ENCODE data around the gene TTLL11.

The TTLL11 gene

GRCh38 chr9:121868626-121869025, 224.5 kb downstream of the TTLL11 start:
- H3K27ac ChIP-seq (ENCODE audit: poor library complexity, severe bottlenecking) = no peak overlapping the region
- H3K36me3 ChIP-seq (ENCODE audit: low read depth) = peaks cover 6% of the 10 kb centered on the region

GRCh38 chr9:121866927-121867326, 226.2 kb downstream of the TTLL11 start:
- Histone ChIP-seq H3K4me1 (ENCODE audit: insufficient read depth, poor library complexity, severe bottlenecking) (no peaks in the 10 kb centered on the region), H3K4me3 (ENCODE audit: severe bottlenecking) (no peak overlapping the region)
- no peak for TF ChIP-seq CTCF (IDR thresholded peaks at IDR 0.05; ENCODE audit: poor library complexity, severe bottlenecking)

More at GRCh38 chr9:121868626-121869025, 224.5 kb downstream of the TTLL11 start:
- no peaks in the 10 kb centered on the region for H3K9me3 ChIP-seq (ENCODE audit: severe bottlenecking)
- no peaks in the 10 kb centered on the region for H3K4me1 ChIP-seq (ENCODE audit: insufficient read depth, poor library complexity, severe bottlenecking)
- no peak overlapping the region for H3K4me3 ChIP-seq (ENCODE audit: severe bottlenecking)
- no peak for TF ChIP-seq CTCF (IDR thresholded peaks at IDR 0.05; ENCODE audit: poor library complexity, severe bottlenecking)
- H3K27me3 ChIP-seq (ENCODE audit: insufficient read depth, poor library complexity, severe bottlenecking) = no peaks in the 10 kb centered on the region
- ATAC-seq (ENCODE audit: low read depth) = no peak
- no peak for DNase-seq (ENCODE audit: low spot score)

GRCh38 chr9:121865884-121866283, 227.2 kb downstream of the TTLL11 start:
- Histone ChIP-seq H3K9me3 (ENCODE audit: severe bottlenecking) (no peaks in the 10 kb centered on the region), H3K4me1 (ENCODE audit: insufficient read depth, poor library complexity, severe bottlenecking) (no peaks in the 10 kb centered on the region), H3K4me3 (ENCODE audit: severe bottlenecking) (no peak overlapping the region), H3K36me3 (ENCODE audit: low read depth) (peaks cover 6% of the 10 kb centered on the region), H3K27me3 (ENCODE audit: insufficient read depth, poor library complexity, severe bottlenecking) (no peaks in the 10 kb centered on the region), H3K27ac (ENCODE audit: poor library complexity, severe bottlenecking) (no peak overlapping the region)
- DNase-seq (ENCODE audit: low spot score) (no peak), ATAC-seq (ENCODE audit: low read depth) (no peak)
- no peak for TF ChIP-seq CTCF (IDR thresholded peaks at IDR 0.05; ENCODE audit: poor library complexity, severe bottlenecking)

More at GRCh38 chr9:121866927-121867326, 226.2 kb downstream of the TTLL11 start:
- DNase-seq (ENCODE audit: low spot score) = no peak
- H3K27ac ChIP-seq (ENCODE audit: poor library complexity, severe bottlenecking) = no peak overlapping the region
- no peaks in the 10 kb centered on the region for H3K27me3 ChIP-seq (ENCODE audit: insufficient read depth, poor library complexity, severe bottlenecking)
- no peaks in the 10 kb centered on the region for H3K9me3 ChIP-seq (ENCODE audit: severe bottlenecking)
- peaks cover 6% of the 10 kb centered on the region for H3K36me3 ChIP-seq (ENCODE audit: low read depth)
- no peak for ATAC-seq (ENCODE audit: low read depth)

GRCh38 chr9:121865060-121865459, 228.0 kb downstream of the TTLL11 start:
- H3K27ac ChIP-seq (ENCODE audit: poor library complexity, severe bottlenecking) = no peak overlapping the region
- no peaks in the 10 kb centered on the region for H3K9me3 ChIP-seq (ENCODE audit: severe bottlenecking)
- DNase-seq (ENCODE audit: low spot score) (no peak), ATAC-seq (ENCODE audit: low read depth) (no peak)
- H3K27me3 ChIP-seq (ENCODE audit: insufficient read depth, poor library complexity, severe bottlenecking) = no peaks in the 10 kb centered on the region
- TF ChIP-seq CTCF (IDR thresholded peaks at IDR 0.05; ENCODE audit: poor library complexity, severe bottlenecking) = no peak
- H3K4me1 ChIP-seq (ENCODE audit: insufficient read depth, poor library complexity, severe bottlenecking) = no peaks in the 10 kb centered on the region
- H3K36me3 ChIP-seq (ENCODE audit: low read depth) = peaks cover 6% of the 10 kb centered on the region
- no peak overlapping the region for H3K4me3 ChIP-seq (ENCODE audit: severe bottlenecking)

- H3K9me3 ChIP-seq (ENCODE audit: severe bottlenecking) = no peaks in the 10 kb centered on the region
- no peak overlapping the region for H3K27ac ChIP-seq (ENCODE audit: poor library complexity, severe bottlenecking)
- DNase-seq (ENCODE audit: low spot score) (no peak), ATAC-seq (ENCODE audit: low read depth) (no peak)
- no peak for TF ChIP-seq CTCF (IDR thresholded peaks at IDR 0.05; ENCODE audit: poor library complexity, severe bottlenecking)
- no peaks in the 10 kb centered on the region; the same call in 1 of the 2 replicates for H3K36me3 ChIP-seq (ENCODE audit: low read depth)
- no peak overlapping the region for H3K4me3 ChIP-seq (ENCODE audit: severe bottlenecking)
- H3K4me1 ChIP-seq (ENCODE audit: insufficient read depth, poor library complexity, severe bottlenecking) = no peaks in the 10 kb centered on the region
- no peaks in the 10 kb centered on the region for H3K27me3 ChIP-seq (ENCODE audit: insufficient read depth, poor library complexity, severe bottlenecking)
Observed at GRCh38 chr9:121863955-121864354, 229.2 kb downstream of the TTLL11 start.

Measured in RWPE2 (cell line).